ENCODE data around the gene CPED1.

CPED1 gene

DNA sequence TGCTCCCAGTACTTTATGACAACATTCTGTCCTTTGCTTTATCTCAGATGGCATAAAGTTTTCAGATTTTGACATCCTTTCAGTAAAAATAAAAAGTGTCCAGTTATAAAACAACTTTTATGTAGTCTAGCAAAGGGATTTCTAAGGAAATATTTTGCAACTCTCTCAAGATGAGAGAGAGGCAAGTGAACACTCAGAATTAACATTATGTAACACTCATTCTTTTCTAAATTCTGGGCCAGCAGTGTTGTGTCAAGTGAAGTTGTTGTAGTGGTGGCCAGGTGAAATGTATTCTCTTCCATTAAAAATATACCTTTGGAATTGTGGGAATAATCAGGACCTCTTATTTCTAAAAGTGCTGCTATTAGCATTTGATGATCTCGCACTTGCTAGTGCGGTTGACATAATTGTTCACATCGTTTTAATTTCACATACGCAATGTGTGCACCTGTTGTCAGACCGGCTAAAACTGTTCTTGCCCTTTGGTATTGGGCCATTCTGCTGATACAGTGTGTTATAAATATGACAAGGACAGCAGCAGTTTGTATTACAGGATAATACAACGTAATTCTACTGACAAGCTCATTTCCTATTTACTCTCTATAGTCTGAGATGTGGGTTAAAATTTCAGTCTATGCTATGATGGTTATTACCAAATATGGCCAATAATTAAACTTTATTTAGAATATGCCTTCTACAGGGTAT, 23.8 kb downstream of the CPED1 start:
- H3K27me3 Mint-ChIP-seq = peaks cover 5% of the 10 kb centered on the region
- no peak overlapping the region for H3K4me3 Mint-ChIP-seq
- no peaks in the 10 kb centered on the region for H3K9me3 Mint-ChIP-seq
- no peaks in the 10 kb centered on the region for H3K4me1 Mint-ChIP-seq (ENCODE audit: low read depth)
- no peaks in the 10 kb centered on the region for H3K36me3 Mint-ChIP-seq (ENCODE audit: low read depth)
- no peak overlapping the region for H3K27ac Mint-ChIP-seq

- Mint-ChIP-seq H3K9me3 (no peaks in the 10 kb centered on the region), H3K27me3 (no peaks in the 10 kb centered on the region), H3K4me3 (no peak overlapping the region), H3K27ac (no peak overlapping the region), H3K36me3 (ENCODE audit: low read depth) (no peaks in the 10 kb centered on the region), H3K4me1 (ENCODE audit: low read depth) (no peaks in the 10 kb centered on the region)
These were observed 24.4 kb downstream of the CPED1 start for GRCh38 chr7:121012919-121013318.

GRCh38 chr7:121015560-121015959, 27.0 kb downstream of the CPED1 start:
- no peaks in the 10 kb centered on the region for H3K36me3 Mint-ChIP-seq (ENCODE audit: low read depth)
- H3K27me3 Mint-ChIP-seq = no peaks in the 10 kb centered on the region

GRCh38 chr7:121016966-121017365, 28.5 kb downstream of the CPED1 start:
- Mint-ChIP-seq H3K4me3 (no peak overlapping the region), H3K9me3 (no peaks in the 10 kb centered on the region), H3K27ac (no peak overlapping the region), H3K36me3 (ENCODE audit: low read depth) (no peaks in the 10 kb centered on the region), H3K4me1 (ENCODE audit: low read depth) (no peaks in the 10 kb centered on the region), H3K27me3 (no peaks in the 10 kb centered on the region)

More at GRCh38 chr7:121015560-121015959, 27.0 kb downstream of the CPED1 start:
- no peak overlapping the region for H3K27ac Mint-ChIP-seq
- no peaks in the 10 kb centered on the region for H3K4me1 Mint-ChIP-seq (ENCODE audit: low read depth)
- no peaks in the 10 kb centered on the region for H3K9me3 Mint-ChIP-seq
- no peak overlapping the region for H3K4me3 Mint-ChIP-seq

DNA sequence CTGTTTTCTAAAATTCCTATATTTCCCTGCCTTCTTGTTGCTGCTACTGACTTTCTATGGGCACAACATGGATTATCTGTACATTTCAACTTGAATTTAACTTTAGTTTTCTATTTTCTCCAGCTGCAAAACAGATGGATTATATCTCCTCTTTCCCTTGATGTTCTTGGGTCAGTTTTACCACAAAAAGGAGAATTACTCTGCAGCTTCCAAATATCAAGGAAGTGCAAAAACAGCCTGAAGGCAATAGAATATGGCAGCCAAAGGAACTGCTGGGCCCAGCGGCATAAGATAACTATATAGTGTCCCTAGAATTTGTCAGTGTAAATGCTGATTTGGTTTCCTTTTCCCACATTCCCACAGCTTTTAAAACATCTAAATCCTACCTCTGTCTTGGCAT, 29.1 kb downstream of the CPED1 start:
- no peak overlapping the region for H3K4me3 Mint-ChIP-seq
- no peaks in the 10 kb centered on the region for H3K27me3 Mint-ChIP-seq
- H3K4me1 Mint-ChIP-seq (ENCODE audit: low read depth) = no peaks in the 10 kb centered on the region
- no peaks in the 10 kb centered on the region for H3K36me3 Mint-ChIP-seq (ENCODE audit: low read depth)
- H3K27ac Mint-ChIP-seq = no peak overlapping the region
- H3K9me3 Mint-ChIP-seq = no peaks in the 10 kb centered on the region

- Mint-ChIP-seq H3K9me3 (no peaks in the 10 kb centered on the region), H3K36me3 (ENCODE audit: low read depth) (no peaks in the 10 kb centered on the region), H3K27ac (no peak overlapping the region), H3K4me1 (ENCODE audit: low read depth) (no peaks in the 10 kb centered on the region), H3K4me3 (no peak overlapping the region), H3K27me3 (no peaks in the 10 kb centered on the region)
These were observed 30.5 kb downstream of the CPED1 start for GRCh38 chr7:121019018-121019417.

- no peaks in the 10 kb centered on the region for H3K4me1 Mint-ChIP-seq (ENCODE audit: low read depth)
These were observed 31.9 kb downstream of the CPED1 start for GRCh38 chr7:121020249-121020988.

DNA sequence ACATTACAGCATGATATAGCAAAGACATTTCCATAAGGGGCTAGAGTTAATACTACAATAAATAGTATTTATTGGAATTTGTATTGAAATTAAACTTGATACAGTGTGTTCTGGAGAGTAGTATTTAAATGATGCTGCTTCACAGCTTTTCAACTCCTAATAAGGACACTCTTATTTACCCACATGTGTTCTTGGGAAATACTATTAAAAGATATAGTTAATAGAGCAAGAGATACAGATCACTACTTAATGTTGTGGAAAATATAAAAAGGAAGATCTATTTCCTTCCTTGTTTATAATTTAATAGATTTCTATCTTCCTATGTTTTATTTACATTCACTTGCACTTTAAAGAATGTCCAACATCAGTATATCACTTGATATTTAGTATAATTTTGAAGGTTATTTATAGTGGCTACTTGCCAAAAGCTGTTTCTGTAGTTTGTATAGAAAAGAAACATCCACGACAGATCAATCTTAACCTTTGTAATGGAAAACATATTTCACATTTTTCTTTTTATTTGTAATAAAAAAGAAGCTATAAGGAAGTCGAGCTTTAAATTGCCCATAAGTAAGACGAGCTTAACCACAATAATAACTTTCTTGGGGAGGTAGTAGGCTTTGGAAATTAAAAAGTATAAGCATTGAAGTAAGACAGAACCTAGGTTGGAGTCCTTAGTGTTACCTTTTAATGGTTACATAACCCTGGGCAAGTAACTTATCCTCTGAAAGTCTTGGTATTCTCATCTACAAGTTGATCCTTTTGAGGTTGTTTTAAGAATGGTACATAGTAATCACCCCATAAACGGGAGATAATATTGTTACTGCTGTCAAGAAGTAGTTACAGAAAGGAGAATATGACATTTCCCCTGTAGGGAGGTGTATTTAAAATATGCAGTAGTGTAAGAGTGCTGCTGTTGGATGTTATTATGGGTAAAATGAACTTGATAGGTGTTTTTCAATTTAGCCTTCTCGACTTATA, 32.8 kb downstream of the CPED1 start:
- Mint-ChIP-seq H3K4me3 (no peak overlapping the region), H3K36me3 (ENCODE audit: low read depth) (no peaks in the 10 kb centered on the region), H3K9me3 (peaks cover 2% of the 10 kb centered on the region), H3K4me1 (ENCODE audit: low read depth) (no peaks in the 10 kb centered on the region), H3K27ac (no peak overlapping the region), H3K27me3 (peaks cover 6% of the 10 kb centered on the region)

More at GRCh38 chr7:121020249-121020988, 31.9 kb downstream of the CPED1 start:
- no peaks in the 10 kb centered on the region for H3K27me3 Mint-ChIP-seq
- H3K9me3 Mint-ChIP-seq = no peaks in the 10 kb centered on the region
- H3K27ac Mint-ChIP-seq = no peak overlapping the region
- H3K4me3 Mint-ChIP-seq = no peak overlapping the region
- no peaks in the 10 kb centered on the region for H3K36me3 Mint-ChIP-seq (ENCODE audit: low read depth)

DNA sequence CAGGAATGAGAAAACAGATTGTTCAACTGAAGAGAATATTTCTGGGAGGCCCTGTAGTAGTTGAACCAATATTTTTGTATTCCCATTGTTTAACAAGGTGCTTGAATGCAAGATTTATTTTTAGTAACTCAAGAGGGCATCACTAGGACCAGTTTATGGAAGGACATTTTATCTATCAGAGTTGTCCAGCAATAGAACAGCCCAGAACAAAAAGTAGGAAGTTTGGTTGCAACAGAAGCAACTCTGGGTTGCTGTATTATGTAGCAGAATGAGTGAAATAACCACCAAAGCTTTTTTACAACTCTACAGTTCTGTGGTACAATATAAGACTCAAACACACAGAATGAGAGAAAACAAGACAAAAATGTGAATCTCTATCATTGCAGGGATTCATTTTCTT, 34.7 kb downstream of the CPED1 start:
- Mint-ChIP-seq H3K9me3 (peaks cover 3% of the 10 kb centered on the region), H3K27ac (no peak overlapping the region), H3K27me3 (peaks cover 6% of the 10 kb centered on the region), H3K36me3 (ENCODE audit: low read depth) (no peaks in the 10 kb centered on the region), H3K4me3 (no peak overlapping the region), H3K4me1 (ENCODE audit: low read depth) (no peaks in the 10 kb centered on the region)

DNA sequence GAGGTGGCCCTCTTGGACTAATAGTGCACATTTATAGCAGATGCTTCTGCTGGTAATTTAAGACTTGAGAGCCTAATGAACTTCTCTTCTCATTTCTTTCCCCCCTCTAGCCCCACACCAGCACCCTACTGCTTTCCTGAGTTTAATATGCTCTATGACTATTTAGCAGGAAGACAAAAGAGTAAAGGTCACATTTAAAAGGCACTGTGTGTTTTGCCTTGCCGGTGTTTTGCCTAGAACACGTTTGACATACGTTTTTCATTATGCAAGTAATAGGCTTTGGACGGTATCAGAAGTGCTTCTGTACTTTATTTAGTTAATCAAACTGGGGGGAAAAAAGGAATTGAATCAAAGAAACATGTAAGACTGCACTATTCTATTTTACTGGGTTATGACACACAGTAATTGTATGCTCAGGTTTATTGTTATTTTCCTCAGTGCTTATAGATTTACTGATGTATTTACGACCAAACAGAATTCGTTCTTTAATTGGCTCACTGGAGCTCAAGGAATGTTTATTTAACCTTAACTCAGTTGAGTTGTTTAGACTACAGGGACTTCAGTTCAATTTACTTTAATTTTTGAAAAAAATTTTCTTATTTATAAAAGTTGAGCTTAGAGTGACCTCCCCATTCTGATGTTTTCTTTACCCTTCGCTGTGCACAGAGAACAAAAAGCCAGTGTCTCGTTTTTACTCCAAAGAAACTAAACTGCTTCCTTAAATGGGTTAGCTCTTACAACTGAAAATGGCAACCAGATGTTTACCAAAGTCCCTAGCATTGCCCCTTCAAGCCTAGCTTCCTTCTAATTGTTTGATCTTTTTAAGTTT, 35.4 kb downstream of the CPED1 start:
- H3K36me3 Mint-ChIP-seq (ENCODE audit: low read depth) = no peaks in the 10 kb centered on the region
- no peaks in the 10 kb centered on the region for H3K4me1 Mint-ChIP-seq (ENCODE audit: low read depth)
- H3K27me3 Mint-ChIP-seq = peaks cover 6% of the 10 kb centered on the region
- H3K4me3 Mint-ChIP-seq = no peak overlapping the region
- H3K9me3 Mint-ChIP-seq = peaks cover 3% of the 10 kb centered on the region
- no peak overlapping the region for H3K27ac Mint-ChIP-seq

GRCh38 chr7:121024611-121025010, 36.1 kb downstream of the CPED1 start:
- H3K27ac Mint-ChIP-seq = no peak overlapping the region
- no peaks in the 10 kb centered on the region for H3K4me1 Mint-ChIP-seq (ENCODE audit: low read depth)

DNA sequence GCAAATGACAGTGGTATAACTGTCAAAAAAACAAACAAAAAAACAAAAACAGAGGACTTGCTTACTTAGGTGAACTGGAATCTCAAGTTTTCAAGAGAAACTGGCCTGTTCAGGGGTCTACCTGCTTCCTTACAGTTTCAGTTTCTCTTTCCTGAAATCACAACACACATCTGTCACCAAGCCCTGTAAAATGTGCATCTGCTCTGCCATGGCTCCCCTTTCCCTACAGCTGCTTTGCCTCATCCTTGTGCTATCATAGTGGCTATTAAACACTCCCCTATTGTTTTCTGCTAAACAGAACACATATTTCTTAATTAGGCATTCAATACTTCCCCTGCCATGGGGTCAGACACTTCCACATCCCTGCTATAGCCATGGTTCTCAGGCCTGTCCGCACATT, 37.6 kb downstream of the CPED1 start:
- peaks cover 3% of the 10 kb centered on the region for H3K9me3 Mint-ChIP-seq
- no peak overlapping the region for H3K27ac Mint-ChIP-seq
- no peaks in the 10 kb centered on the region for H3K36me3 Mint-ChIP-seq (ENCODE audit: low read depth)
- H3K27me3 Mint-ChIP-seq = peaks cover 6% of the 10 kb centered on the region
- H3K4me3 Mint-ChIP-seq = no peak overlapping the region
- H3K4me1 Mint-ChIP-seq (ENCODE audit: low read depth) = no peaks in the 10 kb centered on the region

More at GRCh38 chr7:121024611-121025010, 36.1 kb downstream of the CPED1 start:
- Mint-ChIP-seq H3K4me3 (no peak overlapping the region), H3K9me3 (peaks cover 3% of the 10 kb centered on the region), H3K27me3 (peaks cover 6% of the 10 kb centered on the region), H3K36me3 (ENCODE audit: low read depth) (no peaks in the 10 kb centered on the region)

GRCh38 chr7:121026577-121027111, 38.1 kb downstream of the CPED1 start:
- Mint-ChIP-seq H3K27me3 (peaks cover 6% of the 10 kb centered on the region), H3K9me3 (peaks cover 3% of the 10 kb centered on the region), H3K27ac (no peak overlapping the region), H3K4me1 (ENCODE audit: low read depth) (no peaks in the 10 kb centered on the region), H3K36me3 (ENCODE audit: low read depth) (no peaks in the 10 kb centered on the region), H3K4me3 (no peak overlapping the region)

Measured in stimulated activated naive CD8-positive, alpha-beta T cell treated with anti-CD3 and anti-CD28 coated beads, Interleukin-15, Interleukin-2, amounts not matched to agents 100 ng/mL and 50 ng/mL, for 24 hours (primary cell).